GM03348 (cell line): ENCODE measurements around the gene CNTFR.
A peak's percentile ranks its signal among the peaks of the same experiment; 100 is the strongest.

Experiments
- DNase-seq: peaks from one replicate; pipeline ENCODE4 v3.0.0; 2012; ENCODE audit warnings: low spot score

The CNTFR gene

DNA sequence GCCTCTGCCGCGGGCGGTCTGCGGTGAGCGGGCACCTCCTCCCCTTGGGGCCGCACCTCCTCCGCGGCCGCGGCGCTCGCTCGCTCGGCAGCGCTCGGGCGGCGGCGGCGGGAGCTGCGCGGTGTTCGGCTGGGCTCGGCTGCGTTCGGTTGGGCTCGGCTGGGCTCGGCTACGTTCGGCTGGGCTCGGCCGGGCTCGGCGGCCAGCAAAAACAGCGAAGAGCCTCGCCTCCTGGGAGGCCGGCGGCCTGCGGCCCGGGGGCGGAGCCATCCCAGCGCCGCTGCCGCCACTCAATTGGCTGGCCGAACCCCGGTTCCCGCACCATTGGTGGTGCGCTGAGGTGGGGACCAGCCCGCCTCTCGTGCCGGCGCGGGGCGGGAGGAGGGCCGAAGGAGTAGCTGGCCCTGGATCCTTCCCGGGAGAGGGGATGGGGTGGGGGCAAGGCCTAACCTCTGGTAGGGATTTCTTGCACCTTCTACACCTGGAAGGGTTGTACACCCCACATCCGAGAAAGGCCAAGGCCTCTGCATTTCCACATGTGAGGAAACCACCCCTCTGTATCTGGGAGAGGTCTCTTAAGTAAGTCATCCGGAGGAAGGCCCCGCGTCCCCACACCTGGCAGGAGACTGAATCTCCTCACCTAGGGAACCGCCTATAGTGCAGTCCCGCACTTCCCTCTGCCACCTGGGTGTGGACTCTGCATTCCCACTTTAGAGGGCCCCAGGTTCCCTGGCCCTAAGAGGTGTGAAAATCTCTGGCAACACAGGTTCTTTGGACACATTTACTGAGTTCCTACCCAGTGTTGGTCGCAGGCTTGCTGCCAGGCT lies 66.3 kb downstream of the CNTFR start, which contains the start of gene ENHO:
Gene ENHO, minus strand, starts transcription at position 20 of the 827 bp plus-strand sequence. CDS start 1,295 bp downstream, outside the sequence.
- DNase-seq: peak; percentile 99

DNA sequence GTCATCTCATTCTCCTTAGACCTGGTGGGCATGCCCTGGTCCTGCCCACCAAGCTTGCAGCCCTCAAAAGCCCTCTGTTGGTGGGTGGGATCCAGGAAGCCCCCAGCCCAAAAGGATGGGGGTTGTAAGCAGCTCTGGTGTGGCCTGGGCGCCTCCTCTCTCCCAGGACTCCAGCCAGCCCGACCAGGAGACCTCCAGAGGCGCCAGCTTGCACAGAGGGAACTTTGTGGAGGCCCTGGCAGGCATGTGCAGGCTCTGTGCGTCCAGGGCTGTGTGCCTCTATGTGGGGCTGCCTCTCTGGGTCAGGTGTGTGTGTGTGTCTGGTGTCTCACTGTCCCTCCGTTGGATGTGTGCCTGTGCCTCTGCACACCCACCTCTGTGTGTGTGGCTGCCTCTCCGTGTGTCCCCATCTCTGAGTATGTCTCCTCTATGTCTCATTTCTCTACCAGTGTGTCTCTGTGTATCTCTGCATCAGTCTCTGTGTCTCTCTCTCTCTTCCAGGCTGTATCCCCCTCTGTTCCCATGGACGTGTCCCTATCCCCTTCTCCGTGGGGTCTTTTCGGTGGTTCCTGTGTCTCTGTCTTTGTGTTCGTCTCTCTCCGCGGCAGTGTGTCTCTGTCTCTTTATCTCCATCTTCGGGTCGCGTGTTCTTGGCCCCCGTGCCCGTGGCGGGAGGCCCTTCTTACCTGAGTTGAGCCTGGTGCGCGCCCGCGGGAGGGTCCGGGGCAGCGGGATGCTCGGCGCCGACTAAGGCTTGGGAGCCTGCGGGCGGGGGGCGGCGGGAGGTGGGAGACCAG lies 67.2 kb downstream of the CNTFR start:
- DNase-seq: no peak

DNA sequence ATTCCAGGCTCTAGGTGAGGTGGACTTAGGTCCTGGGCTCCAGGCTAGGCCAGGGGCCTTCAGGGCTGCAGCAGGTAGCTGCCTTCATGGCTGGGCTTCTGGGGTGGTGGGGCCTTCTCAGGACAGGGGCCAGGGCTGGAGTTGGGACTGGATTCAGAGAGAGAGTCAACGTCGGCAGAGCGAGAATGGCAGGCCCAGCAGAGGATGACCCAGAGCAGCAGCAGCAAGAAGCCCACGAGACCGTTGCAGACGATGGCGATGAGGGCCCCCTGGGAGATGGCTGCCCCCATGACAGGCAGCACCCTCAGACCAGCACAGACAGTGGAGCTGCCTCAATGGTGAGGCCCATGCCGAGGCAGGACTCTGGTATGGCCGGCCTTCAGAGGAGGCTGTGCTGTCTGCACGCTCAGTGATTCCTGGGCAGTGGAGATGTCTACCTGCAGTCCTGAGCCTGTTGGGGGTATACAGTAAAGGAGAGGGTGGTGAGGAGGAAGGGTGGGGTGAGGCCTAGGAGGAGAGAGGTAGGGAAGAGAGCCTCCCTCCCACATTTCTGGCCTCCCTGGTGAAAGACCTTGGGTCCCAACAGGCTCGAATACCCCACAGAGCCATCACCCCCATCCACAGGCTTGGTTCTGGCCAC lies 68.0 kb downstream of the CNTFR start:
- DNase-seq: no peak

DNA sequence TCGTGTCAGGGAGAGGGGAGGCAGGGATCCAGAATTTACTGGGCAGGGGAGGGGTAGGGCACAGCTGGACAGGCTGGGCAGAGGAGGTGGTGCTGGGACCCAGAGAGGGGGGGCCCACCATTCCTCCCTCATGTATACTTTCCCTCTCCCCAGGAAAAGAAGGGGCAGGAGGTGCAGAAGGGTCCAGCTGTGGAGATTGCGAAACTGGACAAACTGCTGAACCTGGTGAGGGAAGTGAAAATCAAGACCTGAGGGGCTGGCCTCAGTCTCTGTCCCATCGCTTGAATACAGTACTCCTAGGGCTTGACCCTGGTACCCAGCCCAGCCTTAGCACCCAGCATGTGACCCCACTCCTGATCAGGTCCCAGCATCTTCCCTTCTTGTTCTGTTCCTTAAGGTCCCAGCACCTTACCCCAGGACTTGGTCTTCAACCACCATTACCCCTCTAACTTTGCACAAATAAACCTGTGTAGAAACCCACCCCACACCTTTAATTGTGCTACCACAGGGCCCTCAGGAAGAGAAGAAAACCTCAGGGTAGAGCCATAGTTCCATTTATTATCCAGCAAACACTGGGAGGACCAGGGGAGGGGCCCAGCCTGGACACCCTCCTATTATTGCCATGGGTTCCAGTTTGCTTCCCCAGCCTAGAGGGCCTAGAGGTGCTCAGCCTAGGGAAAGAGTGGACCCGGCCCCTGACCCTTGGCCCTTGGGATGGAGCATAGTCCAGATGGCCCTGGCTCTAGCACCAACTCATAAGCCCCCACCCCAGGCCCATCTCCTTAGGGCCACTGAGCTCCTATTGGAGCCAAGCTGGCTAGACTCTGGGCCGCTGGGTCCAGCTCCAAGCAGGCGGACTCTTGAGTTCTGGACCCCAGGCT lies 68.8 kb downstream of the CNTFR start:
- DNase-seq: no peak

DNA sequence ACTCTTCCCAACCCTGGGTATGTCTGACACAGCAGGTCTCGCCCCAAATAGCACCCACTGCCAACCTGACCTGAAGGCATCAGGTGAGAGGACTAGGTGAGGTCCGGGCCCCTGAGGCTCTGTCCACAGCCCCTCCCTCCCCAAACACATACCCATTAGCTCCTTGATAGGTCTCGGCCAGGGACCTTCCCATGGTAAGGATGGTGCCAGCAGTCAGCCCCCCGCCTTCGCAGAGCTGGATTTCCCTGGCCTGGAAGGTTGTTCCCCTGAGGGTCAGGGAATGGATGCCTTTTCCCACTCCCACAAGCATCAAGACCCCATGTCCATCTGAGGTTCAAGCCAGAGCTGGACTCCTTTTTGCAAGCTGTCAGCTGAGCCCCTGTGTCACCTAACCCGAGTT lies 69.4 kb downstream of the CNTFR start:
- no peak for DNase-seq

DNA sequence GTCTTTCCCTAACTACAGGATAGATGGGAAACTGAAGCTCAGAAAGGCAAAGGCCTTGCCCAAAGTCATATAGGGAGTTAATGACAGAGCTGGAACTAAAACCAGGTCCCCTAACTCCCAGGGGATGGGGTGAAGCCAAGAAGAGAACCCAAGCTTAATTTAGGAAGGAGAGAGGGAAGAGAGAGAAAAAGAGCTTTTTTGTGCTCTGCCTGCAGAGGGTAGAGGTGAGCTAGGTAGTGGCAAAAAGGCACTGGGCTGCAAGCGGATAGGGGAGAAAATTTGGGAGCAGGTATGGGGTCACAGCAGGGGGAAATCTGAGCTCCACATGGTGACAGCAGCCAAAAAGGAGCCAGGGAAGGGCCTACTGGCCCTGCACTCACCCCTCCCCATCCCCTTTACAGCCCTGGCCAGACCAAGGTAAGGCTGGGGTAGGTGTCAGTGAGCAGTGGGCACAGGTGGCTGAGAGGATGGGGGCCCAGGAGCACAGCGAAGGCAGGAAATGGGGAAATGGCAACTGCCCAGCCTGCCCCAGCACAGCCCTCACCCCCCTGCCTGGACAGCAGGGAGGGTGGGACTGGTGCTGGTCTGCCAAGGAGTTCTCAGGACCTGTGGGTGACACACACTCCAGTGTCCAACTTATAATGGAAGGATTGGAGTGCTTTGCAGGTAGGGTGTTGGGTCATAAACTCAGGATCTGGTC lies 70.1 kb downstream of the CNTFR start:
- DNase-seq: no peak

DNA sequence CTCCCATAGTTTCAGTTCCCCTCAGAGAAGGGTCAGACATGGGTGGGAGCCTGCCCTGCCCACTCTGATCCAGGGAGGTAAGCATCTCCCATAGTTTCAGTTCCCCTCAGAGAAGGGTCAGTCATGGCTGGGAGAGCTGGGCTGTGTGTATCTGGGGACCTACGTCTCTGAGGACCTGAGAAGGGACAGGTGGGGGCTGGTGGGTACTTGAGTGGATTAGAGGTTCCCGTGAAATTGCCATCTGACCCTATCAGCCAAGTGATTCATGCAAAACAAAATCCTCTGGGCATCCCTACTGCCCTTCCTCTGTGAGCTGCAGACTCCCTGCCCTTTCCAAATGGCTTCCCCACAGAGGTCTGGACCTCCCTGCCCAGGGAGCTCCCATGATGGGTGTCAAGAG lies 70.6 kb downstream of the CNTFR start:
- DNase-seq: no peak

DNA sequence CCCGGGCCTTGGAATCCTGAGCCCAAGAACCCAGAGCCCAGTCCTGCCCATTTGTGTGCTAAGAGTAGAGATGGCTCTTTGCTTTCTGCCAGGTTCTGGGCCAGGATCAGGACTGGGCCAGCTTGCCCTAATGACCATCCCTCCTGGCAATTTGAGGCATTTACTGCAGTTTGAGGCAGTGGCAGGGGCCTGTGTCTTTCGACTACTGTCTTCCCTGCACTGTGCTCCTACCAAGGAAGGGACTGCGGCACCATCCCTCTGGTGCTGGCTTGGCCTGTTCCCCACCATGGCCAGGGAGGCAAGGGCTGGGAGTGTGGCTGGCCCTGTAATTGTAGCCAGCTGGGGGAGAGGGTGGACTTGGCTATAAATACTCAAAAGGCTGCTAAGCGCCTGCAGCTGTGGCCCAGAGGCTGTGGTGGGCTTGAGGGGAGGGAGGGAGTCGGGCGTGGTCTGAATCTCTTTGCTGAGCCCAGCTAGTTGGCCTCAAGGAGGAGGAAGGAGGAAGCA lies 71.4 kb downstream of the CNTFR start:
- DNase-seq: no peak

DNA sequence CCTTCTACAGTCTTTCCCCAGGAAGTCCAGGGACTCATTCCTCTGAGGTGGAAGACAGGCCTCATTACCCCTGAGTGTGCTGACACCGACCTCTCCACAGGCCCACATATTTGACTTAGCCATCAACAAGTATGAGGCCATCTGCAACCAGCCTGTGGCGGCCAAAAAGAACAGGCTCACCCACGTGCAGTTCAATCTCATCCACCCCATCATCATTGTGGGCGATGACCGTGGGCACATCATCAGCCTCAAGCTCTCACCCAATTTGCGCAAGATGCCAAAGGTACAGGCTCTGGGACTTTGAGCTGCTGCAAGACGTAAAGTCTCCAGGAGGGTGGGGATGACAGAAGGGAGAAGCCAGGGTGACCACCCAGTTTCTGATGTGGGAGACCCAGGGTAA lies 72.3 kb downstream of the CNTFR start:
- DNase-seq: no peak

DNA sequence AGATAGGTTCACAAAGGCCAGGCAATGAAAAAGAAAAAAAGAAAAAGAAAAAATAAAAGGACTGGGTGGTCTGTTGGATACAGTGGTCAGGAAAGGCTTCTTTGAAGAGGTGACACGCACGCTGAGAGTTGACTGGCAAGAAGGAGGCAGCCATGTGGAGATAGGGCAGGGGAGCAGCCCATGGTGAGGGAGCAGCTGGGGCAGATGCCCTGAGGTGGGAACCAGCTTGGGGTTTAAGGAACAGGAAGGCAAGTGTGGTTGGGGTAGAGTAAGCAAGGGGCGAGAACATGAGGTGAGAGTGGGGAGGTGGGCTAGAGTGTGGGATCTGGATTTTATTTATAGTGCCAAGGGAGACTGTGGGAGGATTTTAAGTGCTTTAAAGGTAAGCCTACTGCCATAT lies 73.6 kb downstream of the CNTFR start:
- no peak for DNase-seq

DNA sequence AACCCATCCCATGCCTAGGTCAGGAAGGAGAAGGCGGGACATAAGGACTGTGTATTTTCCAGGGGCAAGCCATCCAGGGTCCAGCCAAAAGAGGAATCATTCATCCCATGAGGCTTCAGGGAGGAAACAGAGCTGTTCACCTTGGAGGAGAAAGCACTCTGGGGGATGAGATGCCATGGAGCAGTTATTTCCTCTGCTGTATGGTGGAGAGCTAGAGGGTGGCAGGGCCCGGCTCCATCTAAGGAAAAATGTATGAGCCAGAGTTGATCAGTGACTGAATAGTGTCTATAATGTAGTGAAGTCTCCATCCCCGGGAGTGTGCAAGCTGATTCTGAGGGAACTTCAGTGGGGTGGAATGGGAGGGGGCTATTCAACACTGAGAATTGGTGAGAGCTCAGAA lies 74.7 kb downstream of the CNTFR start:
- no peak for DNase-seq

DNA sequence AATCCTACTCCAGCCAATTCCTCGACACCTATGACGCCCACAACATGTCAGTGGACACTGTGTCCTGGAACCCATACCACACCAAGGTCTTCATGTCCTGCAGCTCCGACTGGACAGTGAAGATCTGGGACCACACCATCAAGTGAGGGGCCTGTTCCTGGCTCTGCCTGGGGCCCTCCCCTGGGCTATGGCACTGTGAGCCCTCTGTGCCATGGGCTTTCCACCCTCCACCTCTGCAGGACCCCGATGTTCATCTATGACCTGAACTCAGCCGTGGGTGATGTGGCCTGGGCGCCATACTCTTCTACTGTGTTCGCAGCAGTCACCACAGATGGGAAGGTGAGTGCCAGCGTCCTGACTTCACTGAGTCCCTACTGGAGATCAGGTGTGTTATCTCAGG lies 75.1 kb downstream of the CNTFR start:
- no peak for DNase-seq

DNA sequence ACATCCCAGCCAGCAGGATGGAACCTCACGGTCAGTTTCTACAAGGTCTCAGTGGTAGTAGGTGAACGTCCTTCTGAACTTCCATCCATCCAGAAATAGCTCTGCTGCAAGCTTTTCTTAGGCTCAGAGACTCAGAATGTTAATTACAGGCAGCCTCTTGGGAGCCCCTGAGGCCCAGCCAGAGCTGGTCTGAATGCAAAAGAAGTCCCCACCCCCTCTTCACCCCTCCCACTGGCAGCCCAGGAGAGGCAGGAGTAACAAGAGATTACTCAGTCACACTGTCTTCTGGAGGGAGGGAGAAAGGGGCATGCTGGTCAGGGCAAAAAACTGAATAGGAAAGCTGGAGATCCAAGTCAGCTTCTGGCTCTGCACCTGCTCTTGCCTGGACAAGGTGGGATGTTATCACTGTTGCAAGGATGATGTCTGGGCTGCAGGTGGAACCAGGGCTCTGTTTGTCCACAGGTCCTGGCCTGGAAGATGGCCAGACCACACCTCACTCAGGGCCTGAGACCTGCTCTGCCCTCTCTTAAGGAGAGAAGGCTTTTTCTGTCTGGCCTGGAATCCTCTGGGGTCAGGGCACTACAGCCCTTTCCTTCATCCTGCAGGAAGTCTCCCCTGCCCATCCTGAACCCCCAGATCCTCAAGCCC lies 75.8 kb downstream of the CNTFR start:
- no peak for DNase-seq

DNA sequence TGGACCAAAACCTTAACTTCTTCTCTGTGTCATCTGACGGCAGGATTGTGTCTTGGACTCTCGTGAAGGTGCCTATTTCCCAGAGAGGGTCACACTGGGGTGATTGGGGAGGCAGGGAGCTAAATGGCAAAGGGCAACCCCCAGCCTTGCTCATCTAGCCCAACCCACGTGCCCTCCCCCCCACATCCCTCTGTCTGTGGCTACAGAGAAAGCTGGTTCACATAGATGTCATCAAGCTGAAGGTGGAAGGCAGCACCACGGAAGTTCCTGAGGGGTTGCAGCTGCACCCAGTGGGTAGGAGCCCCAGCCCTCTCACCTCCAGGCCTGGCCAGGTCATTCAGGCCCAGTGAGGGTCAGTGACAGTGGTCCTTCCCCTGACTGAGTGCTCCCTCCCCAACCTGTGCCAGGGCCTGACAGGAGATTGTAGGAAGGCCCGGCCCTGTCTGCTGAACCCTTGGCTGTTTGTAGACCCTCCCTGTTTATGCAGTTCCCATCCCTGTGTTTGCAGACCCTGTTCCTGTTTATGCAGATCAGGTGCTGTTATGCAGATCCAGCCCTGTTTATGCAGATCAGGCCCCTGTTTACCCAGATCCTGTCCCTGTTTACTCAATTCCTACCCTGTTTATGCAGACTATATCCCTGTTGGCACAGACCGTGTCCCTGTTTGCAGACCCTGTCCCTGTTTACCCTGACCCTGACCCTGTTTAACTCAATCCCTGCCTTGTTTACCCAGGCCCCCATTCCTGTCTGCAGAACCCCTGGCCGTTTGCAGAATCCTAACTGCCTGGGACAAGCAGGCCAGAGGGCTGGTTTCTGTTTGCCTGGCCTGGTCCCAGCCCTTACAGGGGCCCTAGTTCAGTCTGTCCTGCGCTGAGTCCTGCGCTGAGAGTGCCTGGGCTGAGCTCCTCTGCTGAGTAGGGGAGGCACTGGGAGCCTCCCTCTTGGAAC lies 77.1 kb downstream of the CNTFR start:
- no peak for DNase-seq

DNA sequence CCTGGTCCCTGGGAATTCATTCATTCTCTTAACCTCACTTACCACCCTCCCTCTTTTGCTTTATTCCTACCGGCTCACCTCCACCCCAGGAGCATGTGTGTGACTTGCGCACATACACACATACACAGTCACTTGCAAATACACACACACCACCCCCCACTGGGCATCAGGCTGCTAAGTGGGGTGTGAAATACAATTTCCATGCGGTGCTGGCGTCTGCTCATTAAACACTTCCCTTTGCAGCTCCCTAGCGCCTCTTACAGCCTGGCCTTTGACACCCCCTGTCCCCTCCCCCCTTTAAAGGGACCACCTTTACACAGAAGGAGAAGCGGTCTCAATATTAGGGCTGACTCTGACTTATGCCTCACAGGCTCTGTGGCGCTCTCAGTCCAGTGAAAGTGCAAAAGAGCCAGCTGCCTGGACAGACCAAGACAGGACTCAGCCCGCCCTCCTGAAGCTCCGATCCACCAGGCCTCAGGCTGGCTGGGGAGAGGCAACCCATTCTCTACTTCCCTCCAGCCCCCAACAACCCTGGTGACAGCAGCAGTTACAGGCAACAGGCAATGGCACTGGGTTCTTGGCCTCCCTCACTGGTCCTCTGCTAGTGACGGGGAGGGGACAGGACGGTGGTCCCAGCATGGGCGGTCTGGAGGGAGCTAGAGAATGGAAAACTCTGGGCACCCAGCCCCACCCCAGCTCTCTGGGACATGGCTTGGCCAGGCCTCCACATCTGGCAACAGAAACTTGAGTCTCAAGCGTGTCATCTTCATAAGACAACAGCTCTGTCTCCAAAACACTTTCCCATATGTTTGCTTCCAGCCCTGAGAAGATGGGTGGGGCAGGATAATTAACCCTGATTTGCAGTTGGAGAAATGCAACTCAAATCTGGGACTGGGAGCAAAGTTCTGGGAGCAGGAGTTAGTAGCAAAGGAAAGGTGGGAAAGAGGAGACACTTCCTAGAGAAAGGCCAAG lies 78.7 kb downstream of the CNTFR start:
- no peak for DNase-seq

DNA sequence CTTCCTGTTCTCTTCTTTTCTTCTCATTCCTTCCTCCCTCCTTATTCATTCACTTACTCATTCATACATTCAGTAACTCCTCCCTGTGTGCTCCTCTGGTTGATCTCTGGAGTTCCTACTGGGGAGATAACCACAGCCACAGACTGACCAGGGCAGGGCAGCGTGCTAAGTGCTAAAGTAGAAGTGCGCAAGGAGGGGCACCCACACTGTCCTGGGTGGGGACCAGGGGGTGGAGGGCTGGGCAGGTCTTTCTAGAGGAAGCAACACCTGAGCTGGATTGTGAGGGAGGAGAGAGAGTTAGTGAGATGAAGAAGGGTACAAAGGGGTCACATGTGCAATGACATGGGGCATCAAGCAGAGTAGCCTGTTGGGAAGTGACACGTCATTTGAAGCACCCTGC lies 80.6 kb downstream of the CNTFR start:
- no peak for DNase-seq

DNA sequence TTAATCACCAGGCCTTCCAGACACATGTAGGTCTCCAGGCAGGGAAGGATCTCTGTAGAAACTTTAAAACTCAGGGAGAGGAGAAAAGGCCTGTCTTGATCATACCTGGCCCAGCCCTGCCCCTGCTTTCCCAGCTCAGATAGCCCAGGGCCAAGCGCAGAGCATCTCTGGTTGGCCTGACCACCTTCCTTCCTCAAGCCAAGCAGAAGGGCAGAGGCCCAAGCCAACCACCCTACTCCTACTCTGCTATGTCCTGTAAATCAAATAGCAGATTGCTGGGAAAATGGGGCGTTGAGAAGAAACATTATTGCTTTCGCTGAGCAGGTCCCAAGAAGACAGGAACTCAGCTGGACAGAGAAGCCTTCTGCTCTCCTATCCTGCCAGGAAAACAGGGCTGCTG lies 81.1 kb downstream of the CNTFR start:
- no peak for DNase-seq

DNA sequence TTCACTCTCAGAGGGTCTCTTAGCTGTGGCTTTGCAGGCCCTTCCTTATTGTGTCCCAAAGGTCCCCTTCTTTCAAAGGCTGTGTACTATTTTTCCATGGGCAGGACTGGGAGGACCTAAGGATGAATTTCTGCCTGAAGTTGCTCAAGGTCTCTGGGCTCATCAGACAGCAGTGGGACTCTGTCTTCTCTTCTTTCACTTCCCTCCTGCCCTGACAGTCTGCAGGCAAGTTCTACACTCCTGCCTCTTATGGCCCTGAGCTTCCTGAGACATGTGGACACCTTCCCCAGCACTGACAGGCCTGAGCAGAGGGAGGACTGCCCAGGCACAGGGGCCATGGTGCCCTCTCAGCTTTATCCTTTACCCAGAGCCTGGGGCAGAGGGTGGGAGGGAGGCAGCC lies 81.6 kb downstream of the CNTFR start:
- DNase-seq: no peak
